Neural cell (in vitro differentiated cells): ENCODE data around the gene LZTS2. TPM values are rescaled to one million over a fixed set of nuclear protein-coding genes. Genes with fewer than 3 reads are reported as not detected.

Experiments
- H2AFZ ChIP-seq: fragments of 200-600, 300-800 bp; sonication (generic), shearing (Covaris generic); 2 replicates; pipeline ENCODE4 v1.6.0; 2014; ENCODE audit warnings: low read depth, mild to moderate bottlenecking, antibody characterized with exemption, low read length, moderate library complexity
- H3F3A ChIP-seq: fragments of 200-600 bp; shearing (Covaris generic); 2 replicates; pipeline ENCODE4 v1.6.1; 2016; ENCODE audit warnings: mild to moderate bottlenecking, moderate library complexity, mixed read lengths, antibody characterized with exemption, low read length; ENCODE audit not compliant: insufficient read depth, poor library complexity, severe bottlenecking
- H3K27ac ChIP-seq: fragments of 200-600, 300-800 bp; sonication (generic), shearing (Covaris generic); 2 replicates; pipeline ENCODE4 v1.5.1; 2014; ENCODE audit warnings: mild to moderate bottlenecking, low read length, moderate library complexity
- H3K27me3 ChIP-seq: fragments of 300-800, 200-600 bp; sonication (generic), shearing (Covaris generic); 2 replicates; pipeline ENCODE4 v1.6.0; 2014; ENCODE audit warnings: mild to moderate bottlenecking, low read depth, low read length, moderate library complexity; ENCODE audit not compliant: insufficient read depth
- H3K36me3 ChIP-seq: fragments of 300-800, 200-600 bp; sonication (generic), shearing (Covaris generic); 2 replicates; pipeline ENCODE4 v1.5.1; 2014; ENCODE audit warnings: mild to moderate bottlenecking, antibody characterized with exemption, low read length, moderate library complexity; ENCODE audit not compliant: insufficient read depth
- H3K4me2 ChIP-seq: fragments of 300-800, 200-600 bp; sonication (generic), shearing (Covaris generic); 2 replicates; pipeline ENCODE4 v1.6.0; 2014; ENCODE audit warnings: mild to moderate bottlenecking, low read length
- H3K4me3 ChIP-seq: fragments of 300-800, 200-600 bp; sonication (generic), shearing (Covaris generic); 2 replicates; pipeline ENCODE4 v1.5.1; 2014; ENCODE audit warnings: mild to moderate bottlenecking, low read length, moderate library complexity
- H3K79me2 ChIP-seq: fragments of 200-600 bp; shearing (Covaris generic); replicated peaks from 2 replicates; pipeline ENCODE4 v1.6.0; 2014; ENCODE audit warnings: mild to moderate bottlenecking, low read length, moderate library complexity; ENCODE audit not compliant: insufficient read depth
- H3K9ac ChIP-seq: fragments of 300-800, 200-600 bp; sonication (generic), shearing (Covaris generic); 2 replicates; pipeline ENCODE4 v1.6.1; 2016; ENCODE audit warnings: mild to moderate bottlenecking, low read length, mixed read lengths
- H3K9me2 ChIP-seq: fragments of 200-600 bp; shearing (Covaris generic); 2 replicates; pipeline ENCODE4 v1.6.1; 2016; ENCODE audit warnings: mild to moderate bottlenecking, low read length, mixed read lengths; ENCODE audit not compliant: insufficient read depth
- H3K9me3 ChIP-seq: fragments of 200-600, 300-800 bp; sonication (generic), shearing (Covaris generic); 2 replicates; pipeline ENCODE4 v1.6.1; 2016; ENCODE audit warnings: mild to moderate bottlenecking, mixed run types, low read length, moderate library complexity, mixed read lengths
- H4K20me1 ChIP-seq: fragments of 200-600 bp; shearing (Covaris generic); 2 replicates; pipeline ENCODE4 v1.6.1; 2016; ENCODE audit warnings: mild to moderate bottlenecking, mixed run types; ENCODE audit not compliant: insufficient read depth
- EZH2 ChIP-seq: fragments of 200-600, 300-800 bp; shearing (Covaris generic), sonication (generic); IDR thresholded peaks from 2 replicates; pipeline ENCODE4 v1.6.1; 2014; ENCODE audit warnings: antibody characterized with exemption, low read length, borderline replicate concordance, mild to moderate bottlenecking; ENCODE audit not compliant: insufficient read depth, poor library complexity, severe bottlenecking
- MXI1 ChIP-seq: fragments of 450-650 bp; conservative IDR thresholded peaks from 2 replicates; pipeline ENCODE4 v1.6.1; 2014; ENCODE audit warnings: antibody characterized with exemption, mild to moderate bottlenecking; ENCODE audit not compliant: poor library complexity, severe bottlenecking
- POLR2AphosphoS5 ChIP-seq: IDR thresholded peaks from 2 replicates; pipeline ENCODE4 v1.6.1; 2012
- polyA plus RNA-seq: library from polyadenylated mRNA; depleted of rRNA; stranded (reverse); fragments of >200 nt; gene quantifications from 2 replicates; pipeline ENCODE4 v1.2.3, GENCODE V29; 2014
- small RNA-seq, 3 experiments: library from RNA; depleted of rRNA; stranded (forward); fragments of <200 nt; gene quantifications; one replicate each; pipeline ENCODE3, GENCODE V24; 2012

LZTS2 gene
- polyA plus RNA-seq, 1 donor from 2014 or later, result 40.1 TPM

DNA sequence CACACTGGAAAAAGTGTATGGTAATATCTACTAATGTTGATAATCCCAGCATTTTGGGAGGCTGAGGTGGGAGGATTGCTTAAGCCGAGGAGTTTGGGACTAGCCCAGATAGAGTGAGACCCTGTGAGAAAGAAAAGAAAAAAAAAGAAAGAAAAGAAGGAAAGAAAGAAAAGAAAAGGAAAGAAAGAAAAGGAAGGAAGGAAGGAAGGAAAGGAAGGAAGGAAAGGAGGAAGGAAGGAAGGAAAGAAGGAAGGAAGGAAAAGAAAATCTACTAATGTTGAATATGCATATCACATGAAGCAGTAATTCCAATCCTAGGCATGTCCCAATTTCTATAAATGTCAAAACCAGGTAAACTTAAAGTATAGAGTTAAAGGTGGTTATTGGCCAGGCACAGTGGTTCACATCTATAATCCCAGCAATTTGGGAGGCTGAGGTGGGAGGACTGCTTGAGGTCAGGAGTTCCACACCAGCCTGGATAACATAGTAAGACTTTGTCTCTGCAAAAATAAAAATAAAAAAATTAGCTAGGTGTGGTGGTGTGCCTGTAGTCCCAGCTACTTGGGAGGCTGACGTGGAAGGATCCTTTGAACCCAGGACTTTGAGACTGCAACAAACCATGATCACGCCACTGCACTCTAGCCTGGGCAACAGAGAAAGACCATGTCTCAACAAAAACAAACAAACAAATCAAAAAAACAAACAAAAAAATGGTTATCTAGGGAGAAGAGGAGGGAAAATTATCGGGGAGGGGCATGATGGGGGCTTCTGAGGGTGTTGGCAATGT lies 57.0 kb downstream of the LZTS2 start:
- no peaks in the 10 kb centered on the region for H3K79me2 ChIP-seq
- H3K4me2 ChIP-seq, result no peak overlapping the region
- TF ChIP-seq EZH2, result no peak
- no peak for TF ChIP-seq POLR2AphosphoS5
- no peak for TF ChIP-seq MXI1
- no peaks in the 10 kb centered on the region for H3K9me2 ChIP-seq
- no peaks in the 10 kb centered on the region for H3K9me3 ChIP-seq
- no peak overlapping the region for H3K27ac ChIP-seq
- peaks cover 13% of the 10 kb centered on the region for H3K27me3 ChIP-seq
- no peak overlapping the region for H3K4me3 ChIP-seq
- H3K36me3 ChIP-seq, result no peaks in the 10 kb centered on the region
- no peak overlapping the region for H3K9ac ChIP-seq
- no peak overlapping the region for H2AFZ ChIP-seq
- no peaks in the 10 kb centered on the region for H4K20me1 ChIP-seq
- H3F3A ChIP-seq, result peaks cover under 1% of the 10 kb centered on the region

Small RNA genes lying within 50 kb of the gene (small RNA-seq; reads per million reads assigned to genes)
- 0 reads per million in 3 experiments for gene MIR608

Other genes starting within 250 kb of the LZTS2 start
- gene SLF2, start 86.8 kb upstream of the LZTS2 start, polyA plus RNA-seq, result 40.4 and 43.0 TPM in 2 replicates
- 1.7 TPM in 2 replicates for gene SEMA4G, start 30.3 kb upstream of the LZTS2 start, polyA plus RNA-seq
- gene MRPL43, start 12.3 kb upstream of the LZTS2 start, polyA plus RNA-seq, result 121 and 122 TPM in 2 replicates
- gene TWNK, start 12.3 kb upstream of the LZTS2 start, polyA plus RNA-seq, result 4.2 and 4.8 TPM in 2 replicates
- gene PDZD7, start 31.3 kb downstream of the LZTS2 start, polyA plus RNA-seq, result 1.5 and 2.6 TPM in 2 replicates
- gene SFXN3, start 31.4 kb downstream of the LZTS2 start, polyA plus RNA-seq, result 52.1 and 56.5 TPM in 2 replicates
- 1.2 and 1.6 TPM in 2 replicates for gene KAZALD1, start 62.2 kb downstream of the LZTS2 start, polyA plus RNA-seq
- gene TLX1, start 131.5 kb downstream of the LZTS2 start, polyA plus RNA-seq, result not detected in 2 replicates
- gene LBX1, start 229.7 kb downstream of the LZTS2 start, polyA plus RNA-seq, result 0.08 TPM in 1 of 2 replicates, not detected in the other